GM23248 (cell line): Measurements from ENCODE around the gene ABLIM2. TPM values are rescaled to one million over a fixed set of nuclear protein-coding genes. Genes with fewer than 3 reads are reported as not detected.
A peak's percentile ranks its signal among the peaks of the same experiment; 100 is the strongest.

Experiments used
- DNase-seq: peaks from one replicate; pipeline ENCODE4 v3.0.0-alpha.2; 2015
- H2AFZ ChIP-seq: fragments of 200-600 bp; sonication (generic); 2 replicates; pipeline ENCODE4 v1.6.1; 2016; ENCODE audit warnings: antibody characterized with exemption
- H3F3A ChIP-seq: fragments of 200-600 bp; sonication (generic); 2 replicates; pipeline ENCODE4 v1.6.1; 2016; ENCODE audit warnings: mild to moderate bottlenecking, antibody characterized with exemption, mixed run types; ENCODE audit not compliant: insufficient read depth
- H3K27ac ChIP-seq: fragments of 200-600 bp; sonication (generic); 2 replicates; pipeline ENCODE4 v1.5.1; 2016; ENCODE audit warnings: mild to moderate bottlenecking
- H3K27me3 ChIP-seq: fragments of 200-600 bp; sonication (generic); replicated peaks from 2 replicates; pipeline ENCODE4 v1.6.1; 2016; ENCODE audit warnings: mild to moderate bottlenecking; ENCODE audit not compliant: insufficient read depth
- H3K36me3 ChIP-seq: fragments of 200-600 bp; sonication (generic); 2 replicates; pipeline ENCODE4 v1.6.1; 2016; ENCODE audit warnings: low read depth, mild to moderate bottlenecking
- H3K4me1 ChIP-seq: fragments of 200-600 bp; sonication (generic); 2 replicates; pipeline ENCODE4 v1.6.1; 2016; ENCODE audit warnings: mild to moderate bottlenecking; ENCODE audit not compliant: insufficient read depth
- H3K4me2 ChIP-seq: fragments of 200-600 bp; sonication (generic); one replicate; pipeline ENCODE4 v1.6.1; 2016; ENCODE audit warnings: mild to moderate bottlenecking; ENCODE audit not compliant: unreplicated experiment
- H3K4me3 ChIP-seq: fragments of 200-600 bp; sonication (generic); 2 replicates; pipeline ENCODE4 v1.5.1; 2016; ENCODE audit warnings: mild to moderate bottlenecking
- H3K79me2 ChIP-seq: fragments of 200-600 bp; sonication (generic); 2 replicates; pipeline ENCODE4 v1.6.1; 2016; ENCODE audit warnings: mild to moderate bottlenecking; ENCODE audit not compliant: insufficient read depth
- H3K9ac ChIP-seq: fragments of 200-600 bp; sonication (generic); 2 replicates; pipeline ENCODE4 v1.6.1; 2016; ENCODE audit warnings: mild to moderate bottlenecking
- H3K9me2 ChIP-seq: fragments of 200-600 bp; sonication (generic); 2 replicates; pipeline ENCODE4 v1.6.1; 2016; ENCODE audit warnings: mixed run types, mild to moderate bottlenecking, moderate library complexity; ENCODE audit not compliant: insufficient read depth
- H3K9me3 ChIP-seq: fragments of 200-600 bp; sonication (generic); one replicate; pipeline ENCODE4 v1.6.1; 2017; ENCODE audit warnings: low read depth
- H4K20me1 ChIP-seq: fragments of 200-600 bp; sonication (generic); 2 replicates; pipeline ENCODE4 v1.6.0; 2016; ENCODE audit not compliant: insufficient read depth
- EZH2 ChIP-seq: fragments of 200-600 bp; sonication (generic); IDR thresholded peaks from 2 replicates; pipeline ENCODE4 v1.6.1; 2018; ENCODE audit warnings: antibody characterized with exemption, mild to moderate bottlenecking; ENCODE audit not compliant: insufficient read depth, poor library complexity, severe bottlenecking
- EZH2phosphoT487 ChIP-seq: fragments of 200-600 bp; sonication (generic); IDR thresholded peaks from 2 replicates; pipeline ENCODE4 v1.6.1; 2018; ENCODE audit warnings: antibody characterized with exemption, moderate library complexity, mild to moderate bottlenecking, low read depth; ENCODE audit not compliant: insufficient read depth
- WGBS, 2 experiments: methylation state at CpG; one replicate each; pipeline ENCODE4 v1.1.6; 2015 to 2017; ENCODE audit warnings: low lambda C conversion rate in 2 of 2, low coverage in 1 of 2; ENCODE audit errors: missing lambda C conversion rate in 2 of 2; 5-methylcytosine and 5-hydroxymethylcytosine counted together
- in situ Hi-C: fragments of 300-500 bp; cut with MboI; formaldehyde crosslinking; loops from 2 replicates; pipeline ENCODE4 v1.15.0; 2020
- polyA plus RNA-seq: library from polyadenylated mRNA; unstranded; fragments of >200 nt; fragmentation: Nextera tagmentation; extraction: Ambion mirVana; gene quantifications from 2 replicates; pipeline ENCODE4 v1.2.1, GENCODE V29; 2016
- total RNA-seq: library from RNA; depleted of rRNA; stranded (reverse); fragments of >200 nt; shearing (Covaris generic); gene quantifications from 2 replicates; pipeline ENCODE4 v1.2.3, GENCODE V29; 2014

ABLIM2 gene
- total and polyA plus RNA-seq, 2 experiments from 2014 or later = not detected

DNA sequence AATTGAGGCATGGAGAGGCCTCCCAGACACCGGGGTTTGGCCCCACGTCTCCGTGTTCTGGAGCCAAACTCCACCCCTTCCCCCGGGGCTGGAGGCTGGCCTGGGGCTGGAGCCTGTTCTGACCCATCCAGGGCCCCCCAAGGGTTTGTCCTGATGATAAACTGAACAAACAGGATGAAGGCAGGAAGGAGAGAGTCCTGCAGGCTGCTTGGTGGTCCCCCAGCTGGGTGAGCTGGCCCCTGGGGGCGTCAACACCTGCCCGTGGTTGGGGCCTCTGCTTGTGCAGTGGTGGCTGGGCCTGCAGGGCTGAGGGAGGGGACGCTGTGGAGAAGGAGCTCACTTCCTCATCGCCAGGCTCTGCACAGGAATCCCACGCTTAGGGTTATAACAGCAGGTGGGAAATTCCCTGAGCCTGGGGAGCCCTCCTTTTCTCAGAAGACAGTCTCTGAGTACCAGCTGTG is 42.7 kb upstream of the ABLIM2 start:
- Histone ChIP-seq H3K4me1 (peaks cover 8% of the 10 kb centered on the region; the same call in 1 of the 2 replicates), H3K9me2 (no peaks in the 10 kb centered on the region)
- in situ Hi-C loops = no loop called here

DNA sequence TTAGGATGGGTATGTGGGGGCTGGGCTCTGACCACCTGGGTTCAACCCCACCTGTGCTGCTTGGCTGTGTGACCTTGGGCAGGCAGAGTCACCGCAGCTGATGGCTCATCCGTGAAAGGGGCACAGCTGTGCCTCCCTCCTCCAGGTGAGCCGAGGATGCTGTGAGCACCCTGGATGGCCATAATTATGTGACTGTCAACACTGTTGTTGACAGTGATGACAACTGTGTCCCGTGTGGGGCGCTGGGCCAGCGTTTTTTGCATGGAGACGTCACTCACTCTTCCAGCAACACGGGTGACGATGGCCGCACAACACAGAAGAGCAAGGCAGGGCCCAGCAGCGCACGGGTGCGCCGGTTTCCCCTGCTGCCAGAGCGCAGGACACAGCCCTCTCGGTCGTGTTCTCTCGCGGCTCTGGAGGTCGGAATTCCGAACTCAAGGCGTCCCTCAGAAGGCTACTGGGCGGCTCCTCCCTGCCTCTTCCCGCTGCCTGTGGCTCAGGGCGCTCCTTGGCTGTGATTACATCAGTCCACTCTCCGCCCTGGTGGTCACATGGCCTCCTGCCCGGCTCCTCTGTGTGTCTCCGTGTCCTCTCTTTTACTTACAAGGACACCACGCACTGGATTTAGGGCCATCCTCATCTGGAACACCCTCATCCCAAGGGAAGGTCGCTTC is 41.8 kb upstream of the ABLIM2 start:
- Histone ChIP-seq H3K27me3 (no peaks in the 10 kb centered on the region), H3K9me2 (no peaks in the 10 kb centered on the region), H3K27ac (no peak overlapping the region), H2AFZ (no peak overlapping the region), H3K9ac (no peak overlapping the region), H3K9me3 (no peaks in the 10 kb centered on the region), H3K4me1 (peaks cover 8% of the 10 kb centered on the region; the same call in 1 of the 2 replicates), H4K20me1 (no peaks in the 10 kb centered on the region), H3K4me2 (no peak overlapping the region), H3F3A (no peaks in the 10 kb centered on the region), H3K36me3 (no peaks in the 10 kb centered on the region), H3K79me2 (no peaks in the 10 kb centered on the region), H3K4me3 (no peak overlapping the region)
- no peak for DNase-seq
- in situ Hi-C loops = no loop called here
- WGBS, 2 experiments = 80 to 82% methylated on average over 28 to 30 of the region's 30 CpGs
- TF ChIP-seq EZH2phosphoT487 = no peak
- no peak for TF ChIP-seq EZH2

More for the DNA sequence above, 42.7 kb upstream of the ABLIM2 start:
- 67% methylated on average over 7 to 9 of the region's 9 CpGs for WGBS, 2 experiments
- H3K9me3 ChIP-seq = no peaks in the 10 kb centered on the region
- H3K79me2 ChIP-seq = no peaks in the 10 kb centered on the region
- H3K27me3 ChIP-seq = no peaks in the 10 kb centered on the region
- no peak for DNase-seq
- no peak overlapping the region for H3K4me3 ChIP-seq
- H3K27ac ChIP-seq = no peak overlapping the region
- H2AFZ ChIP-seq = no peak overlapping the region
- TF ChIP-seq EZH2 (no peak), EZH2phosphoT487 (no peak)
- no peak overlapping the region for H3K4me2 ChIP-seq
- H3K9ac ChIP-seq = no peak overlapping the region
- no peaks in the 10 kb centered on the region for H4K20me1 ChIP-seq
- H3K36me3 ChIP-seq = no peaks in the 10 kb centered on the region
- no peaks in the 10 kb centered on the region for H3F3A ChIP-seq

DNA sequence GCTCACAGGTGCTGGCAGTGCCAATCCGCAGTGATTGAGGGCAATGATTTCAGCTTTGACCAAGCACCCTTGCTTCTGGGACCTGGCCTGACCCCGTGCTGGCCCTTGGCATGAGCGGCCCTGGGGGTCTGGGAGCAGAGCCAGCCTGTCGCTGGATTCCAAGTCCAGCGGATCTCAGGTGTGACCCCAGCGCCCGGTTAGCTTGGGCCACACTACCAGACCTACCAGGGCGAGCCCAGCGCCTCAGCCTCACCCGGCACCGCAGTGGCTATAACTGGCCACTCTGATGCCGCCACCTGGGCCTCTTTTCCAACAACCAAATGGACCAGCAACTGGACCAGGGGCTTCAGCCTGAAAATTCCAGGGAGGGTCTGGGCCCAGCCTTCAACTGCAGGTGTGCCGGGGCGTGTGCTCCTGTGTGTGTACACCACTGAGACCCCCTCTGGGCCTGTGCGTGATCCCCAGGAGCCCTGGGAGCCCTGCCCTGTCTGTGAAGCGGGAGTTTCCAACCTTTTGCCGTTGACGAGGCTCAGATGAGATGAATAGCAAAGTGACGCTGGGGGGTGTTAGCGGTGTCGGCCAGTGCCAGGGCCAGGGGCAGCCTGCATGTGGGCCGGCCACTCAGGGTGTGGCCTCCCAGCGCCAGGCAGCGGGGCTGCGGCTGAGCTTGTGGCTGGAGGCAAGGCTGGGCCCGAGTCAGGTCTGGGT is 41.1 kb upstream of the ABLIM2 start:
- Histone ChIP-seq H3K9me3 (no peaks in the 10 kb centered on the region), H3K9ac (peak overlapping the region; percentile 77), H3F3A (no peaks in the 10 kb centered on the region), H4K20me1 (no peaks in the 10 kb centered on the region), H3K4me1 (peaks cover 8% of the 10 kb centered on the region; the same call in 1 of the 2 replicates), H2AFZ (peak overlapping the region; percentile 68), H3K27ac (no peak overlapping the region), H3K79me2 (no peaks in the 10 kb centered on the region), H3K27me3 (peaks cover 4% of the 10 kb centered on the region; the same call in 1 of the 2 replicates), H3K9me2 (no peaks in the 10 kb centered on the region), H3K36me3 (no peaks in the 10 kb centered on the region), H3K4me3 (peak overlapping the region; percentile 51), H3K4me2 (peak overlapping the region; percentile 75)
- DNase-seq = no peak
- TF ChIP-seq EZH2phosphoT487 (no peak), EZH2 (no peak)
- in situ Hi-C loops = no loop called here
- WGBS, 2 experiments = 92 to 97% methylated on average over 23 to 25 of the region's 26 CpGs

DNA sequence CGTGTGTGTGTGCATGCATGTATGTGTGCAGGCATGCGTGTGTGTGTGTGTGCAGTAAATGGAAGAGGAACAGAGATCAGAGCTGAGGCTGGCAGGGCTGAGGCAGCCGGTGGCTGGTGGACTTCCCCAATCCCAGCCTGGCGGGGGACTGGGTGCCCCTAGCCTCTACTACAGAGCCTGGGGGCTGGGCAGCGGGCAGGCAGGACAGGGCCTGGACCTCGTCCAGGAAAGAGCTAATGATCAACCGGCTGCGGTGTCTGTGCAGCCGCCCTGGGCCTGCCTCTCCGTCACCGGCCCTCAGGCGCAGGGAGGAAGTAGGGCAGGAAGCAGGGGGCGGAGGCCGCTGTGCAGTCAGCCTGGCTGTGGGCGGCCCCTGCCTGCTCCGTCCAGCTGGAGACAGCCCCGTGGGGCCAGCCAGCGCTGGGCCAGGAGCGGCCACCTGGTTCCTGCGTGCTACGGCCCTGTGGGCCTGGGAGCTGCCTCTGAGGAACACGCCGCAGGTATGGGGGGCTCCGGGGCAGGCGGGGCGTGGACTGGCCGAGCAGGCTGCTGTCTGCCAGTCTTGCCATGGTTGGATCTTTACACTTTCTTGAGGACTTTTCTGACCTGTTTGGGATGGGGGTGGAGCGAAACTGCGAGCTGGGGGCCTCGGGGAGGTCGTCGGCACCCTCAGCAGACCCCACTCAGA is 40.4 kb upstream of the ABLIM2 start, which contains the start of gene SH3TC1:
Gene SH3TC1 (plus strand): TSS at position 385 of the 688 bp plus-strand sequence. CDS start 5,905 bp downstream, outside the sequence.
- Histone ChIP-seq H3K4me2 (peak within 1 kb of the TSS; percentile 75), H3K27me3 (peaks cover 9% of the 10 kb centered on the region; the same call in 1 of the 2 replicates), H3K9me3 (no peaks in the 10 kb centered on the region), H3K79me2 (no peaks in the 10 kb centered on the region), H3K4me3 (peak within 1 kb of the TSS; percentile 51), H3K9ac (peak within 1 kb of the TSS; percentile 77), H3K9me2 (no peaks in the 10 kb centered on the region), H3F3A (no peaks in the 10 kb centered on the region), H3K36me3 (no peaks in the 10 kb centered on the region), H3K4me1 (peaks cover 8% of the 10 kb centered on the region; the same call in 1 of the 2 replicates), H2AFZ (peak within 1 kb of the TSS; percentile 68), H3K27ac (no peak within 1 kb of the TSS), H4K20me1 (no peaks in the 10 kb centered on the region)
- DNase-seq = peak; percentile 97
- TF ChIP-seq EZH2 (no peak), EZH2phosphoT487 (no peak)
- WGBS, 2 experiments = 15 to 24% methylated on average over 29 to 32 of the region's 32 CpGs
- in situ Hi-C loops = no loop called here
